WTC11 (cell line): ENCODE measurements around the gene LRFN2.

Experiments
- IRF2 ChIP-seq: sonication (generic); formaldehyde crosslinking; IDR thresholded peaks from 2 replicates; pipeline ENCODE4 v1.8.0; 2022; ENCODE audit warnings: low read depth, missing genetic modification reagents, borderline replicate concordance
- KAT7 ChIP-seq: sonication (generic); formaldehyde crosslinking; IDR thresholded peaks from 2 replicates; pipeline ENCODE4 v1.8.1; 2023; ENCODE audit warnings: missing genetic modification reagents, mild to moderate bottlenecking, borderline replicate concordance
- MYBL2 ChIP-seq: sonication (generic); formaldehyde crosslinking; IDR thresholded peaks from 2 replicates; pipeline ENCODE4 v1.8.1; 2023; ENCODE audit warnings: mild to moderate bottlenecking, moderate library complexity, missing genetic modification reagents
- RORB ChIP-seq: fragments of 250-450 bp; sonication (Bioruptor Pico); IDR thresholded peaks from 2 replicates; pipeline ENCODE4 v1.9.0; 2021; ENCODE audit warnings: mild to moderate bottlenecking
- TF ChIP-seq, protein P1 (sequence below): fragments of 200-600 bp; IDR thresholded peaks from 2 replicates; pipeline ENCODE4 v1.8.0; 2022; ENCODE audit warnings: antibody characterized with exemption
- TF ChIP-seq, protein P2 (sequence below): sonication (generic); formaldehyde crosslinking; IDR thresholded peaks from 2 replicates; pipeline ENCODE4 v1.8.1; 2023; ENCODE audit warnings: mild to moderate bottlenecking, missing genetic modification reagents, moderate library complexity

DNA sequence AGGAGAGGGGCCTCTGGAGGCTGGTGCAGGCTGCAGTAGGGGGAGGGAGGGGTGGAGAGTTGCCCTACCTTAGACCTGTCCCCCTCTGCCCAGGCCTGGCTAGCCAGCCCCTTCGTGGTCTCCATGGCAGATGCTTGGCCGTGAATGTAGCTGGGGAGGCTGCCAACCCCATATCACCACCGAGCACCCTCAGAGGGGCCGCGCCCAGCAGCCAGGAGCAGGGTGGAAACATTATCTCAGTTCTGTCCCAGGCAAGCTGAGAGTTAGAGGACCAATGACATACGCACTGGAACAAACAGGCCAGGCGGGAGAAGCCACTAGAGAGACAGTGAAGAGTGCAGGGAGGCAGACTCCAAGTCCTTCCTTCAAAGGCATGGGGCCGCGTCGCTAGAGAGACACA lies 66.5 kb downstream of the LRFN2 start:
- TF ChIP-seq RORB (no peak), MYBL2 (CRISPR knock-in tag) (no peak), KAT7 (CRISPR knock-in tag) (no peak), IRF2 (no peak)
- TF ChIP-seq, protein P1, sequence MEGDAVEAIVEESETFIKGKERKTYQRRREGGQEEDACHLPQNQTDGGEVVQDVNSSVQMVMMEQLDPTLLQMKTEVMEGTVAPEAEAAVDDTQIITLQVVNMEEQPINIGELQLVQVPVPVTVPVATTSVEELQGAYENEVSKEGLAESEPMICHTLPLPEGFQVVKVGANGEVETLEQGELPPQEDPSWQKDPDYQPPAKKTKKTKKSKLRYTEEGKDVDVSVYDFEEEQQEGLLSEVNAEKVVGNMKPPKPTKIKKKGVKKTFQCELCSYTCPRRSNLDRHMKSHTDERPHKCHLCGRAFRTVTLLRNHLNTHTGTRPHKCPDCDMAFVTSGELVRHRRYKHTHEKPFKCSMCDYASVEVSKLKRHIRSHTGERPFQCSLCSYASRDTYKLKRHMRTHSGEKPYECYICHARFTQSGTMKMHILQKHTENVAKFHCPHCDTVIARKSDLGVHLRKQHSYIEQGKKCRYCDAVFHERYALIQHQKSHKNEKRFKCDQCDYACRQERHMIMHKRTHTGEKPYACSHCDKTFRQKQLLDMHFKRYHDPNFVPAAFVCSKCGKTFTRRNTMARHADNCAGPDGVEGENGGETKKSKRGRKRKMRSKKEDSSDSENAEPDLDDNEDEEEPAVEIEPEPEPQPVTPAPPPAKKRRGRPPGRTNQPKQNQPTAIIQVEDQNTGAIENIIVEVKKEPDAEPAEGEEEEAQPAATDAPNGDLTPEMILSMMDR: no peak
- TF ChIP-seq, protein P2, sequence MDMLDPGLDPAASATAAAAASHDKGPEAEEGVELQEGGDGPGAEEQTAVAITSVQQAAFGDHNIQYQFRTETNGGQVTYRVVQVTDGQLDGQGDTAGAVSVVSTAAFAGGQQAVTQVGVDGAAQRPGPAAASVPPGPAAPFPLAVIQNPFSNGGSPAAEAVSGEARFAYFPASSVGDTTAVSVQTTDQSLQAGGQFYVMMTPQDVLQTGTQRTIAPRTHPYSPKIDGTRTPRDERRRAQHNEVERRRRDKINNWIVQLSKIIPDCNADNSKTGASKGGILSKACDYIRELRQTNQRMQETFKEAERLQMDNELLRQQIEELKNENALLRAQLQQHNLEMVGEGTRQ (CRISPR knock-in tag): no peak
